Measurements from ENCODE around the gene CLEC4F. TPM values are rescaled to one million over a fixed set of nuclear protein-coding genes. Genes with fewer than 3 reads are reported as not detected.

The CLEC4F gene
- total RNA-seq, 6 experiments from 2014 or later: not detected

DNA sequence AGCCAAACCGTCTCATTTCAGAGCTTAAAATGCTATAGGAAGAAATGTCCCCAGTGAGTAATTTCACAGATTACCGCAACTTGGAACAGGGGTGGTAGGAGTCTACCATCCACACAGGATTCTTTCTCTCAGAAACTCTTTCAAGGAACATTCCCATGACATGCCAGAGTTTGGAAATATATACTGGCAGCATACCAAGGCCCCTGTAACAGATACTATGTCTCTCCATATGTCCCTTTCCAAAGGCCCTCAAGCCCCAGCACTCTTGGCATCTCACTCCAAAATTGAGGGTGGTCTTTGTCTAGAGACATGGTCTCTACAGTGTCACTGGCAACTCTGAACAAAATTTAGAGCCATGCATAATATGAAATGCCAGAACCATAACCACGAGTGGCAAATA, 40.9 kb downstream of the CLEC4F start:
- 33% methylated on average over 2 of the region's 3 CpGs for WGBS (ENCODE audit: insufficient coverage, low coverage, low lambda C conversion rate, missing lambda C conversion rate)
- H3K4me3 ChIP-seq: no peak overlapping the region
- ATAC-seq: no peak
- no peak overlapping the region for H3K27ac ChIP-seq
- intact Hi-C loops (cut with DNase I): no loop called here
- TF ChIP-seq, protein P1, sequence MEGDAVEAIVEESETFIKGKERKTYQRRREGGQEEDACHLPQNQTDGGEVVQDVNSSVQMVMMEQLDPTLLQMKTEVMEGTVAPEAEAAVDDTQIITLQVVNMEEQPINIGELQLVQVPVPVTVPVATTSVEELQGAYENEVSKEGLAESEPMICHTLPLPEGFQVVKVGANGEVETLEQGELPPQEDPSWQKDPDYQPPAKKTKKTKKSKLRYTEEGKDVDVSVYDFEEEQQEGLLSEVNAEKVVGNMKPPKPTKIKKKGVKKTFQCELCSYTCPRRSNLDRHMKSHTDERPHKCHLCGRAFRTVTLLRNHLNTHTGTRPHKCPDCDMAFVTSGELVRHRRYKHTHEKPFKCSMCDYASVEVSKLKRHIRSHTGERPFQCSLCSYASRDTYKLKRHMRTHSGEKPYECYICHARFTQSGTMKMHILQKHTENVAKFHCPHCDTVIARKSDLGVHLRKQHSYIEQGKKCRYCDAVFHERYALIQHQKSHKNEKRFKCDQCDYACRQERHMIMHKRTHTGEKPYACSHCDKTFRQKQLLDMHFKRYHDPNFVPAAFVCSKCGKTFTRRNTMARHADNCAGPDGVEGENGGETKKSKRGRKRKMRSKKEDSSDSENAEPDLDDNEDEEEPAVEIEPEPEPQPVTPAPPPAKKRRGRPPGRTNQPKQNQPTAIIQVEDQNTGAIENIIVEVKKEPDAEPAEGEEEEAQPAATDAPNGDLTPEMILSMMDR (IDR thresholded peaks at IDR 0.05): no peak
- TF ChIP-seq POLR2A (IDR thresholded peaks at IDR 0.05): no peak
- no peaks in the 10 kb centered on the region for H3K4me1 ChIP-seq
- H3K27me3 ChIP-seq: no peaks in the 10 kb centered on the region
- DNase-seq: no peak
- no peaks in the 10 kb centered on the region for H3K36me3 ChIP-seq
- H3K9me3 ChIP-seq: no peaks in the 10 kb centered on the region

DNA sequence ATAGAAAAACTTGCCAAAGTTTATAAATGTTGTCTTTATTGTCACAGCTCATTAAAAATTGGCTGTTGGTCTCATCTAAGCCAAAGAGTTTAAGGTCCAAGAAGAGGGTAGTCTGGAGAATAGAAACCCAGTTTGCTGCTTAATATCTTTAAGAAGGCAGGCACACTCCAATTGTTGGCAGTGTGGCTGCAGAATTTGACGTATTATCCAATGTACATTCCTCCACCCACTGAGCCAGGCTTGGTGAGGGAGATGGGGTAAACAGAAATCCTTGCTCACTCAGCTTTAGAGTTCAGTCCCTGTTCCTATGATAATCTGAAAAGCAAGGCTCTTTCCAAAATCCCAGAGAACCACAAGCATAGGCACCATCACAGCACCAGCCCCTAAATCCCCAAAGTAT, 41.7 kb downstream of the CLEC4F start:
- H3K4me1 ChIP-seq: no peaks in the 10 kb centered on the region
- H3K4me3 ChIP-seq: no peak overlapping the region
- H3K27ac ChIP-seq: no peak overlapping the region
- H3K27me3 ChIP-seq: no peaks in the 10 kb centered on the region
- TF ChIP-seq, protein P1 (IDR thresholded peaks at IDR 0.05): no peak
- TF ChIP-seq POLR2A (IDR thresholded peaks at IDR 0.05): no peak
- WGBS (ENCODE audit: insufficient coverage, low coverage, low lambda C conversion rate, missing lambda C conversion rate): 25% methylated on average over 1 of the region's 1 CpG
- intact Hi-C loops (cut with DNase I): no loop called here
- ATAC-seq: no peak
- no peaks in the 10 kb centered on the region for H3K36me3 ChIP-seq
- no peaks in the 10 kb centered on the region for H3K9me3 ChIP-seq
- no peak for DNase-seq

DNA sequence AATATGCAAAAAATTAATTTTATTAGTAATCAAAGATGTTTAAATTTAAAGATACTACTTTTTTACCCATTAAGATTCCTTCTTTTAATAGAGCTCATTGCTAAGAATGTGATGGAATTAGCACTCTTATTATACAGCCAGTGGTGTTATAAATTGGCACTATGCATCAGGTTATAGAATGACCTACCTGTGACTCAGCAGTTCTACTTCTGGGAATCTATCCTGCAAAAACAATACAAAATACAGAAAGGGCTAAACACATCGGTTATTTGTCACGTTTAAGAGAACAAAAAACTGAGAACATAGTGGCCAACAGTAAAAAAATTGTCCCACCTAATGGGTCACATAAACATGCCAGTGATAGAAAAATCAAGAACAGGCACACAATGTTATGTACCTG, 42.9 kb downstream of the CLEC4F start:
- intact Hi-C loops (cut with DNase I): no loop called here
- H3K4me1 ChIP-seq: no peaks in the 10 kb centered on the region
- no peak overlapping the region for H3K4me3 ChIP-seq
- H3K27ac ChIP-seq: no peak overlapping the region
- WGBS (ENCODE audit: insufficient coverage, low coverage, low lambda C conversion rate, missing lambda C conversion rate): 41% methylated on average over 2 of the region's 2 CpGs
- no peak for TF ChIP-seq POLR2A (IDR thresholded peaks at IDR 0.05)
- TF ChIP-seq, protein P1 (IDR thresholded peaks at IDR 0.05): no peak
- H3K36me3 ChIP-seq: no peaks in the 10 kb centered on the region
- DNase-seq (no peak), ATAC-seq (no peak)
- H3K27me3 ChIP-seq: no peaks in the 10 kb centered on the region
- no peaks in the 10 kb centered on the region for H3K9me3 ChIP-seq

DNA sequence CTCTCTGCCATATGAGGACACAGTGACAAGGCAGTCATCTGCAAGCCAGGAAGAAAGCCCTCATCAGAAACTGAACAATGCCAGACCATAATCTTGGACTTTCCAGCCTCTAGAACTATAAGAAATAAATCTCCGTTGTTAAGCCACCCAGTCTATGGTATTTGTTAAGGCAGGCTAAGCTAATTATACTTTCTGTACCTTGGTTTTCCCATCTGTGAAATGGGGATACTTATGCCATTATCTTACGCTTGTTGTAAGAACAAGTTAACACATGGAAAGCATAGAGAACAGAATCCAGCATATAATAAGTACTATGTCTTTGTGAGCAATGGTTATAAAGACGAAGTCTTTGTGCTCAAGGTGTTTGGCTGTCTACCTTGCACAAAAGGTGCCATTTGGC, 44.1 kb downstream of the CLEC4F start:
- H3K27ac ChIP-seq: no peak overlapping the region
- no peaks in the 10 kb centered on the region for H3K36me3 ChIP-seq
- WGBS (ENCODE audit: insufficient coverage, low coverage, low lambda C conversion rate, missing lambda C conversion rate): 78% methylated on average over 3 of the region's 3 CpGs
- no peaks in the 10 kb centered on the region for H3K4me1 ChIP-seq
- TF ChIP-seq, protein P1 (IDR thresholded peaks at IDR 0.05): no peak
- TF ChIP-seq POLR2A (IDR thresholded peaks at IDR 0.05): no peak
- H3K4me3 ChIP-seq: no peak overlapping the region
- H3K9me3 ChIP-seq: no peaks in the 10 kb centered on the region
- H3K27me3 ChIP-seq: no peaks in the 10 kb centered on the region
- ATAC-seq (no peak), DNase-seq (no peak)
- intact Hi-C loops (cut with DNase I): no loop called here

DNA sequence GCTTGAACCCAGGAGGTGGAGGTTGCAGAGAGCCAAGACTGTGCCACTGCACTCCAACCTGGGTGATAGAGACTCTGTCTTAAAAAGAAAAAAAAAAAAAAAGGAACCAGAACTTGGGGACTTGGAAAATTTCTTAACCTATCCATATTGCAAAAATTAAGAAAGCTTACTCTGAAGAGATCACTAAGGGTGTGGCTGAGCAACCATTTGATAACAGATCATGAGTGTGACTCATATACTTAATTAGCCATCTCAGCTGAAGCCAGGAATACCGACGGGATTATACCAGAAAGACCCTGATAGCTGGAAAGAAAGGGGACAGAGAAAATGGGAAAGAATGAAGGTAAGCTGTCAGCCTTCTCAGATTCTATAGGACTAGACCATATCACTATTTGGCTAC, 45.3 kb downstream of the CLEC4F start:
- TF ChIP-seq POLR2A (IDR thresholded peaks at IDR 0.05): no peak
- TF ChIP-seq, protein P1 (IDR thresholded peaks at IDR 0.05): no peak
- no peak overlapping the region for H3K4me3 ChIP-seq
- no peak overlapping the region for H3K27ac ChIP-seq
- no peaks in the 10 kb centered on the region for H3K4me1 ChIP-seq
- intact Hi-C loops (cut with DNase I): no loop called here
- H3K36me3 ChIP-seq: no peaks in the 10 kb centered on the region
- DNase-seq (no peak), ATAC-seq (no peak)
- H3K9me3 ChIP-seq: no peaks in the 10 kb centered on the region
- WGBS (ENCODE audit: insufficient coverage, low coverage, low lambda C conversion rate, missing lambda C conversion rate): 50% methylated on average over 2 of the region's 2 CpGs
- H3K27me3 ChIP-seq: no peaks in the 10 kb centered on the region

Measured in right lobe of liver (tissue), 6 donors.